ENCODE measurements around the gene RUVBL2. TPM values are rescaled to one million over a fixed set of nuclear protein-coding genes. Genes with fewer than 3 reads are reported as not detected.

RUVBL2 gene
- polyA plus RNA-seq (2013, experiment 1 of 4), result 119 TPM
- 110 TPM for polyA plus RNA-seq (2013, experiment 2 of 4)
- 72.2 TPM for polyA plus RNA-seq (2013, experiment 3 of 4)
- polyA plus RNA-seq (2013, experiment 4 of 4), result 71.0 TPM

DNA sequence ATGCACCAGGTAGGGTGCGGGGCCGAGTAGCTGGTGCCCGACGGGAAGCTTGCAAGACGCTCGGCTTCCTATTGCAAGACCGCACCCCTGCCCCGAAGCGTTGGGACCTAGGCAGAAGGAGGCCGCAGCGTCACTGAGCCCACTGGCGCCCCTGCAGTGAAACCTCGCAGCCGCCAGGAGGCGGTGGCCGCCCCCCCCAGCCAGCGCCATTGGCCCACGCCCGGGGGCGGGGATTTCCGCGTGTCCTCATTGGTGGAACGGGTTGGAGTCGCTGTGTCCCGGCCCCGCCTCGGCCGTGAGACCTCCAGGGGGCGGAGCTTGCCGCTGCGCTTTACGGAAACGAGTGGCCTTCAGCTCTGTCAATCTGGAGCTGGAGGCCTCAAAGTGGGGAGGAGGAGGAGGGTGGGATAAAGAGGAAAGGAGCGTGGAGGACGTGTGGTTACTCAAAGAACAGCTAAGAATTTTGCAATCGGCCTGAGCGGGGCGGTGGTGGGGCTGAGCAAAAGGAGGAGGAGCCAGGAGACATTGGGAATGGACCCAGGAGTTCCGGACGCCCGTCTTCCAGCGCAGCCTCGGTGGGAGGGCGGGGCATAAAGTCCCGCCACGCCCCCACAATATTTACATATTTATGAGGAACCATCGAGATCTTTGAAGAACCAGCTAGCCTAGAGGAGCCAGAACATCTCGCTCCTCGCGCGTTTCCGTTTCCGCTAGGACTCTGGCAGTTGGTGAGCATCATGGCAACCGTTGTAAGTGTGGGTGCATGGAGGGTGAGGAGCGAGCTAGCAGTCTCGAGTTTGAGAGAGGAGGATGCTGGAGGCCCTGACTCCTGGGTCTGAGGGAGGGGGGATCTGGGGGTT lies at the start of gene RUVBL2, which contains the start of gene GYS1:
Gene RUVBL2, plus strand, starts transcription at position 713 of the 860 bp plus-strand sequence. Its CDS starts 25 bp downstream, at position 738.
Gene GYS1, minus strand, starts transcription at position 135 of the 860 bp plus-strand sequence. CDS start 197 bp downstream, outside the sequence.
- 0 to 1% methylated on average over 56 of the region's 56 CpGs for WGBS, 2 experiments
- Histone ChIP-seq H3K9me3 (ENCODE audit: control insufficient read depth, low read length) (no peaks in the 10 kb centered on the region), H3K4me3 (ENCODE audit: insufficient read depth, low read depth, low read length) (peak within 1 kb of the TSS; percentile 73), H3K4me1 (ENCODE audit: control insufficient read depth, insufficient read depth, low read length) (peaks cover 17% of the 10 kb centered on the region), H3K36me3 (ENCODE audit: control insufficient read depth, insufficient read depth, low read length) (peaks cover 3% of the 10 kb centered on the region), H3K27ac (ENCODE audit: insufficient read depth, low read depth, low read length, poor library complexity, severe bottlenecking) (peak within 1 kb of the TSS; percentile 71), H3K27me3 (ENCODE audit: control insufficient read depth, insufficient read depth, low read length, poor library complexity, severe bottlenecking) (no peaks in the 10 kb centered on the region)

DNA sequence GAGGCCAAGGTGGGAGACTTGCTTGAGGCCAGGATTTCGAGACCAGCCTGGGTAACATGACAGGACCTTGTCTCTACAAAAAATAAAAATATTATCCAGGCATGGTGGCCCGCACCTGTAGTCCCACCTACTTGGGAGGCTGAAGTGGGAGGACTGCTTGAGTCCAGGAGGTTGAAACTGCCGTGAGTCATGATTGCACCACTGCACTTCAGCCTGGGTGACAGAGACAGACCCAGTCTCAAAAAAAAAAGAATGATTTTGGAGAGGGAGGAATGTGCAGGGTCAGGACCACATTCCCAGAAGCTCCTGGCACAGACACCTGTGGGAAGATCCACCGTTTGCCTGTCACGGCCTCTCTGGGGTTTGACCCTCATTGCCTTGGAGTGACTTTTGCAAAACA lies 48.3 kb upstream of the RUVBL2 start:
- Histone ChIP-seq H3K4me1 (ENCODE audit: control insufficient read depth, insufficient read depth, low read length) (no peaks in the 10 kb centered on the region), H3K4me3 (ENCODE audit: insufficient read depth, low read depth, low read length) (no peak overlapping the region), H3K27ac (ENCODE audit: insufficient read depth, low read depth, low read length, poor library complexity, severe bottlenecking) (no peak overlapping the region), H3K27me3 (ENCODE audit: control insufficient read depth, insufficient read depth, low read length, poor library complexity, severe bottlenecking) (no peaks in the 10 kb centered on the region), H3K36me3 (ENCODE audit: control insufficient read depth, insufficient read depth, low read length) (no peaks in the 10 kb centered on the region), H3K9me3 (ENCODE audit: control insufficient read depth, low read length) (no peaks in the 10 kb centered on the region)
- WGBS, 2 experiments, result 92 to 94% methylated on average over 5 of the region's 5 CpGs

DNA sequence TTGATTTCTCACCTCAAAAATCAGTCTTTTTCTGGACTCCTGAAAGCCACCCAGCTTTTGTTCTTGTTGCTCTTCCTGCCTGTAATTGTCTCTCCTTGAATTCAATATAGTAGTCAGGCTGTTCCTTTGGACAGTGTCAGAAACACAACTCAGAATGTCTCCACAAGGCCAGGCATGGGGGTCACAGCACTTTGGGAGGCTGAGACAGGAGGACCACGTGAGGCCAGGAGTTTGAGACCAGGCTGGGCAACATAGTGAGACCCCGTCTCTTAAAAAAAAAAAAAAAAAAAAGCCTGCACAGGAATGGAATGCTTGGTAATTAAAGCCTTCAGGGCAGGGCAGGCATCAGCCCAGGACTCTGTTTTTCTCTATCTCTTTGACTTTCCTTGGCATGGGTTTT lies 47.9 kb upstream of the RUVBL2 start:
- H3K4me3 ChIP-seq (ENCODE audit: insufficient read depth, low read depth, low read length), result no peak overlapping the region
- H3K36me3 ChIP-seq (ENCODE audit: control insufficient read depth, insufficient read depth, low read length), result no peaks in the 10 kb centered on the region
- H3K9me3 ChIP-seq (ENCODE audit: control insufficient read depth, low read length), result no peaks in the 10 kb centered on the region
- no peak overlapping the region for H3K27ac ChIP-seq (ENCODE audit: insufficient read depth, low read depth, low read length, poor library complexity, severe bottlenecking)
- no peaks in the 10 kb centered on the region for H3K27me3 ChIP-seq (ENCODE audit: control insufficient read depth, insufficient read depth, low read length, poor library complexity, severe bottlenecking)
- H3K4me1 ChIP-seq (ENCODE audit: control insufficient read depth, insufficient read depth, low read length), result no peaks in the 10 kb centered on the region
- WGBS, 2 experiments, result 87 to 88% methylated on average over 2 of the region's 2 CpGs

DNA sequence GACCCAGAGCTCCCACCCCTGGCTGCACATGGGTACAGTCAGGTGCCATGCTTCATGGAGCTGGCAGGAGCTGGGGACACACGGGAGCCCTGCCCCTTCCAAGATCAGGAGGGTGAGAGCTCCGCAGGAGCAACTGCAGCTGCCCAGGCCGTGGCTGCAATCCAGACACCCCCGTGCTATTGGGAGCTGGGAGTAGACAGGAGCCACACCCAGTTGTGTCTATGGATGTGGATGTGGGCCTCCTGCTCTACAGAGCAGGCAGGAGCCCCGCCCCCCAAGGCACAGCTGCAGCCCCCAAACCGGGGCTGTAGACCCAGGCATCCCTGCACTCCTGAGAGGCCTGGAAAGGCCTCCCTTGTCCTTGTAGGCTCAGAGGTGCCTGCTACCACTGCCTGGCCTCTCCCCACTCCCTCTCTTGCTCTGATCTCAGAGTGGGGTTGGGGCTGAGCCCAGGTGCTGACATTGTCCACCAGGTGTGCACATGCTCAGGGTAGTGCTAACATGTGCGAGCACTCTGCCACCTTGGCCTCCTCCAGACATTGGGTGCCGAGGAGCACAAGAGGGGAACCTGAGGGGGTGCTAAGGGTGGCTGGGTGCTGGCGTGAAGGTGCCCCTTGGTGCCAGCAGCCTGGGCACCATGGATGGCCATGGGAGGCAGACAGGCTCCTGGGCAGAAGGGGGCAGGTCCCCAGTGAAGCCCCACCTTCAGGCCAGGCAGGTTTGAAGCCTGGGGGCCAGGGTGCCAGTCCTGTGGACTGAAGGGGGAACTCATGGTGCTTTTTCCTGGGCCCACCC lies 47.0 kb upstream of the RUVBL2 start:
- Histone ChIP-seq H3K27ac (ENCODE audit: insufficient read depth, low read depth, low read length, poor library complexity, severe bottlenecking) (no peak overlapping the region), H3K4me3 (ENCODE audit: insufficient read depth, low read depth, low read length) (no peak overlapping the region), H3K27me3 (ENCODE audit: control insufficient read depth, insufficient read depth, low read length, poor library complexity, severe bottlenecking) (no peaks in the 10 kb centered on the region), H3K4me1 (ENCODE audit: control insufficient read depth, insufficient read depth, low read length) (no peaks in the 10 kb centered on the region), H3K36me3 (ENCODE audit: control insufficient read depth, insufficient read depth, low read length) (no peaks in the 10 kb centered on the region), H3K9me3 (ENCODE audit: control insufficient read depth, low read length) (no peaks in the 10 kb centered on the region)
- WGBS, 2 experiments, result 80 to 82% methylated on average over 9 of the region's 9 CpGs

DNA sequence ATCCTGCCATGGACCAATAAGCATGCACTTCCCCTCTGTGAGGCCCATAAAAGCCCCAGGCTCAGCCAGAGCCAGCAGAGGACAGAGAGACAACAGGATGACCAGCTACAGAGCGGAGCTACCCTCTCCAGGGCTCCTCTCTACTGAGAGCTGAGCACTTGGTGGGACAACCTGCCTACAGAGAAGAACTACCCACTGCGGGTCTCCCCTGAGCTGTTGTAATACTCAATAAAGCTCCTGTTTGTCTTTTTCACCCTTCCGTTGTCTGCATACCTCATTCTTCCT lies 46.5 kb upstream of the RUVBL2 start:
- Histone ChIP-seq H3K4me3 (ENCODE audit: insufficient read depth, low read depth, low read length) (no peak overlapping the region), H3K27ac (ENCODE audit: insufficient read depth, low read depth, low read length, poor library complexity, severe bottlenecking) (no peak overlapping the region), H3K27me3 (ENCODE audit: control insufficient read depth, insufficient read depth, low read length, poor library complexity, severe bottlenecking) (no peaks in the 10 kb centered on the region), H3K36me3 (ENCODE audit: control insufficient read depth, insufficient read depth, low read length) (no peaks in the 10 kb centered on the region), H3K4me1 (ENCODE audit: control insufficient read depth, insufficient read depth, low read length) (no peaks in the 10 kb centered on the region), H3K9me3 (ENCODE audit: control insufficient read depth, low read length) (no peaks in the 10 kb centered on the region)
- WGBS, 2 experiments, result 94 to 95% methylated on average over 3 of the region's 3 CpGs

DNA sequence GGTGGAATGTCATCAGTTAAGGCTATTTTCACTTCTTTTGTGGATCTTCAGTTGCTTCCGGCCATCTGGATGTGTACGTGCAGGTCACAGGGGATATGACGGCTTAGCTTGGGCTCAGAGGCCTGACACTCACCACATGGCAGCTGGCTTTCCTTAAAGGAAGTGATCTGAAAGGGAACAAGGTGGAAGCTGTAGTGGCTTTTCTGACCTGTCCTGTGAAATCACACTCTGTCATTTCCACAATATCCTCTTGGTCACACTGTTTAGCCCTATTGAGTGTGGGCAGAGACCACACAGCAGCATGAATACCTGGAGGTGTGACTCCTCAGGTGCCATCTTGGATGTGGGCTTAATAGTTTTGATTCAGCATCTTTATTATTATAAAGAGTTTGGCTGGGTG lies 43.5 kb upstream of the RUVBL2 start:
- H3K27me3 ChIP-seq (ENCODE audit: control insufficient read depth, insufficient read depth, low read length, poor library complexity, severe bottlenecking), result no peaks in the 10 kb centered on the region
- H3K36me3 ChIP-seq (ENCODE audit: control insufficient read depth, insufficient read depth, low read length), result no peaks in the 10 kb centered on the region
- 93 to 94% methylated on average over 3 of the region's 3 CpGs for WGBS, 2 experiments
- no peaks in the 10 kb centered on the region for H3K4me1 ChIP-seq (ENCODE audit: control insufficient read depth, insufficient read depth, low read length)
- no peaks in the 10 kb centered on the region for H3K9me3 ChIP-seq (ENCODE audit: control insufficient read depth, low read length)
- H3K4me3 ChIP-seq (ENCODE audit: insufficient read depth, low read depth, low read length), result no peak overlapping the region
- no peak overlapping the region for H3K27ac ChIP-seq (ENCODE audit: insufficient read depth, low read depth, low read length, poor library complexity, severe bottlenecking)

DNA sequence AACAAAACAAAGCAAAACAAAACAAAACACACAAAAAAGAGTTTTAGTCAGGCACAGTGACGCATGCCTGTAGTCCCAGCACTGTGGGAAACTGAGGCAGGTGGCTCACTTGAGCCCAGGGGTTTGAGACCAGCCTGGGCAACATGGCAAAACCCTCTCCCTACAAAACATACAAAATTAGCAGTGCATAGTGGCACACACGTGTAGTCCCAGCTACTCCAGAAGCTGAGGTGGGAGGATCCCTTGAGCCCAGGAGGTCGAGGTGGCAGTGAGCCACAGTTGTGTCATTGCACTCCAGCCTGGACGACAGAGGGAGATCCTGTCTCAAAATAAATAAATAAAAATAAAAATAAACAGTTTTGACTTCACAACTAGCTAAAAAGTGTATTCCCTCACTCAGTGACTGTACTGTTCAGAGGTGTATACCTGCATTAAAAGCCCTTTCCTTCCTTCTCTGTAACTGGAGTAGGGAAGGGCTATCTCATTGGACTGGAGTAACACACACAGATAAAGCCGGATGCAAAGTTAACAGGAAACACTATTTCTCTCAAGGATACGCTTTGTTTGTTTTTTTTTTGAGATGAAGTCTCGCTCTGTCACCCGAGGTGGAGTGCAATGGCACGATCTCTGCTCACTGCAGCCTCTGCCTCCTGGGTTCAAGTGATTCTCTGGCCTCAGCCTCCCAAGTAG lies 42.7 kb upstream of the RUVBL2 start:
- Histone ChIP-seq H3K27ac (ENCODE audit: insufficient read depth, low read depth, low read length, poor library complexity, severe bottlenecking) (no peak overlapping the region), H3K4me3 (ENCODE audit: insufficient read depth, low read depth, low read length) (no peak overlapping the region), H3K9me3 (ENCODE audit: control insufficient read depth, low read length) (no peaks in the 10 kb centered on the region), H3K36me3 (ENCODE audit: control insufficient read depth, insufficient read depth, low read length) (no peaks in the 10 kb centered on the region), H3K4me1 (ENCODE audit: control insufficient read depth, insufficient read depth, low read length) (peaks cover 6% of the 10 kb centered on the region), H3K27me3 (ENCODE audit: control insufficient read depth, insufficient read depth, low read length, poor library complexity, severe bottlenecking) (no peaks in the 10 kb centered on the region)
- 77 to 84% methylated on average over 8 to 9 of the region's 9 CpGs for WGBS, 2 experiments

DNA sequence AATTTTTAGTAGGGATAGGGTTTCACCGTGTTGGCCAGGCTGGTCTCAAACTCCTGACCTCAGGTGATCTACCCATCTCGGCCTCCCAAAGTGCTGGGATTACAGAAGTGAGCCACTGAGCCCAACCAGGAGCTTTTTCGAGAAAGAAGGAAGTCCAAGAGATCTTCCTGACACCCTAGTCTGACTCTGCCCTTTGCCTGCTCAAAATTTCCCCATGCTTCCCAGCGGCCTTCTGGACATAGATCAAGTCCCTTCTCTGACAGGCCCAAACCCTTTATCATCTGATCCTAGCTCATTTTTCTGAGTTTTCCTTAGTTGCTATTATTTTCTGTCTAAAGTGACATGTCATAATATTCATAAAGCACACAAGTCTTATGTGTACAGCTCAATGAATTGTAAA lies 40.5 kb upstream of the RUVBL2 start:
- Histone ChIP-seq H3K27ac (ENCODE audit: insufficient read depth, low read depth, low read length, poor library complexity, severe bottlenecking) (no peak overlapping the region), H3K9me3 (ENCODE audit: control insufficient read depth, low read length) (no peaks in the 10 kb centered on the region), H3K4me1 (ENCODE audit: control insufficient read depth, insufficient read depth, low read length) (peaks cover 6% of the 10 kb centered on the region), H3K36me3 (ENCODE audit: control insufficient read depth, insufficient read depth, low read length) (peaks cover 7% of the 10 kb centered on the region), H3K27me3 (ENCODE audit: control insufficient read depth, insufficient read depth, low read length, poor library complexity, severe bottlenecking) (no peaks in the 10 kb centered on the region), H3K4me3 (ENCODE audit: insufficient read depth, low read depth, low read length) (no peak overlapping the region)
- 91 to 94% methylated on average over 4 of the region's 4 CpGs for WGBS, 2 experiments

DNA sequence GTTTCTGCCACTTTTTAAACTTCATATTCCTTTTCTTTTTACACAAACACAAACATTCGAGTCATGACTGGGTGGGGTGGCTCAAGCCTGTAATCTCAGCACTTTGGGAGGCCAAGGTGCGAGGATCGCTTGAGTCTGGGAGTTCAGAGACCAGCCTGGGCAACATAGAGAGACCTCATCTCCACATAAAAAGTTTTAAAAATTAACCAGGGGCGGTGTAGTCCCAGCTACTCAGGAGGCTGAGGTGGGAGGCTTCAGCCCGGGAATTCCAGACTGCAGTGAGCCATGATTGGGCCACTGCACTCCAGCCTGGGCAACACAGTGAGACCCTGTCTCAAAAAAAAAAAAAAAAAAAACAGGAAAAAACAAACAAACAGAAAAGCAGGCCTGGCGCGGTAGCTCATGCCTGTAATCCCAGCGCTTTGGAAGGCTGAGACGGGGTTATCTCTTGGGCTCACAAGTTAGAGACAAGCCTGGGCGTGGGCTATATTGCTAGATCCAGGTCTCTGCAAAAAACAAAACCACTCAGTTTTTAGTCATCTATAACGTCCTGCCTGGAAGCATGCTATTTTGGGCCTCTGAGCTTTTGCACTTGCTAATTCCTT lies 39.6 kb upstream of the RUVBL2 start:
- Histone ChIP-seq H3K27ac (ENCODE audit: insufficient read depth, low read depth, low read length, poor library complexity, severe bottlenecking) (no peak overlapping the region), H3K27me3 (ENCODE audit: control insufficient read depth, insufficient read depth, low read length, poor library complexity, severe bottlenecking) (no peaks in the 10 kb centered on the region), H3K36me3 (ENCODE audit: control insufficient read depth, insufficient read depth, low read length) (peaks cover 7% of the 10 kb centered on the region), H3K4me1 (ENCODE audit: control insufficient read depth, insufficient read depth, low read length) (peaks cover 6% of the 10 kb centered on the region), H3K9me3 (ENCODE audit: control insufficient read depth, low read length) (no peaks in the 10 kb centered on the region), H3K4me3 (ENCODE audit: insufficient read depth, low read depth, low read length) (peak overlapping the region; percentile 98)
- 77 to 79% methylated on average over 11 of the region's 11 CpGs for WGBS, 2 experiments

All from ectodermal cell (in vitro differentiated cells).